ENCODE measurements around the gene CELF5.

The CELF5 gene

GRCh38 chr19:3266792-3267514 lies 42.5 kb downstream of the CELF5 start:
- TF ChIP-seq CTCF (IDR thresholded peaks at IDR 0.05; ENCODE audit: insufficient read depth, low read depth, low read length, missing control alignments) = no peak
- H3K4me3 ChIP-seq (ENCODE audit: low read depth, low read length) = no peak overlapping the region
- no peak for DNase-seq (ENCODE audit: low read depth)

- DNase-seq (ENCODE audit: low read depth) = no peak
- no peak for TF ChIP-seq CTCF (IDR thresholded peaks at IDR 0.05; ENCODE audit: insufficient read depth, low read depth, low read length, missing control alignments)
- H3K4me3 ChIP-seq (ENCODE audit: low read depth, low read length) = no peak overlapping the region
Measured at GRCh38 chr19:3268326-3268725, 43.9 kb downstream of the CELF5 start.

- no peak for TF ChIP-seq CTCF (IDR thresholded peaks at IDR 0.05; ENCODE audit: insufficient read depth, low read depth, low read length, missing control alignments)
- H3K4me3 ChIP-seq (ENCODE audit: low read depth, low read length) = no peak overlapping the region
- no peak for DNase-seq (ENCODE audit: low read depth)
Measured at GRCh38 chr19:3268763-3269162, 44.3 kb downstream of the CELF5 start.

GRCh38 chr19:3269916-3270671 lies 45.6 kb downstream of the CELF5 start:
- TF ChIP-seq CTCF (IDR thresholded peaks at IDR 0.05; ENCODE audit: insufficient read depth, low read depth, low read length, missing control alignments) = no peak
- no peak for DNase-seq (ENCODE audit: low read depth)
- H3K4me3 ChIP-seq (ENCODE audit: low read depth, low read length) = no peak overlapping the region

- DNase-seq (ENCODE audit: low read depth) = peak; percentile 75
- H3K4me3 ChIP-seq (ENCODE audit: low read depth, low read length) = no peak overlapping the region
- no peak for TF ChIP-seq CTCF (IDR thresholded peaks at IDR 0.05; ENCODE audit: insufficient read depth, low read depth, low read length, missing control alignments)
Measured at GRCh38 chr19:3270902-3271301, 46.4 kb downstream of the CELF5 start.

- TF ChIP-seq CTCF (IDR thresholded peaks at IDR 0.05; ENCODE audit: insufficient read depth, low read depth, low read length, missing control alignments) = no peak
- no peak overlapping the region for H3K4me3 ChIP-seq (ENCODE audit: low read depth, low read length)
- DNase-seq (ENCODE audit: low read depth) = no peak
Measured at GRCh38 chr19:3272401-3272931, 48.0 kb downstream of the CELF5 start.

All from GM12865 (cell line).